GM06990 (cell line): ENCODE results near the gene AIFM3.

Source experiments
- DNase-seq: peaks from one replicate; pipeline ENCODE4 v3.0.0-alpha.2; 2011; ENCODE audit not compliant: insufficient read length; ENCODE audit errors: extremely low read depth
- H3K27me3 ChIP-seq: replicated peaks from 2 replicates; pipeline ENCODE4 v1.6.0; 2011; ENCODE audit warnings: low read length; ENCODE audit not compliant: control insufficient read depth, insufficient read depth
- H3K36me3 ChIP-seq: 2 replicates; pipeline ENCODE4 v1.5.1; 2011; ENCODE audit warnings: low read length; ENCODE audit not compliant: control insufficient read depth, insufficient read depth
- H3K4me3 ChIP-seq: replicated peaks from 2 replicates; pipeline ENCODE4 v1.5.1; 2011; ENCODE audit warnings: low read depth, mild to moderate bottlenecking, control low read depth, low read length
- CTCF ChIP-seq: IDR thresholded peaks from 2 replicates; pipeline ENCODE4 v1.5.1; 2011; ENCODE audit warnings: low read length, control low read depth, mild to moderate bottlenecking, inconsistent platforms; ENCODE audit not compliant: insufficient read depth, poor library complexity, severe bottlenecking

AIFM3 gene

DNA sequence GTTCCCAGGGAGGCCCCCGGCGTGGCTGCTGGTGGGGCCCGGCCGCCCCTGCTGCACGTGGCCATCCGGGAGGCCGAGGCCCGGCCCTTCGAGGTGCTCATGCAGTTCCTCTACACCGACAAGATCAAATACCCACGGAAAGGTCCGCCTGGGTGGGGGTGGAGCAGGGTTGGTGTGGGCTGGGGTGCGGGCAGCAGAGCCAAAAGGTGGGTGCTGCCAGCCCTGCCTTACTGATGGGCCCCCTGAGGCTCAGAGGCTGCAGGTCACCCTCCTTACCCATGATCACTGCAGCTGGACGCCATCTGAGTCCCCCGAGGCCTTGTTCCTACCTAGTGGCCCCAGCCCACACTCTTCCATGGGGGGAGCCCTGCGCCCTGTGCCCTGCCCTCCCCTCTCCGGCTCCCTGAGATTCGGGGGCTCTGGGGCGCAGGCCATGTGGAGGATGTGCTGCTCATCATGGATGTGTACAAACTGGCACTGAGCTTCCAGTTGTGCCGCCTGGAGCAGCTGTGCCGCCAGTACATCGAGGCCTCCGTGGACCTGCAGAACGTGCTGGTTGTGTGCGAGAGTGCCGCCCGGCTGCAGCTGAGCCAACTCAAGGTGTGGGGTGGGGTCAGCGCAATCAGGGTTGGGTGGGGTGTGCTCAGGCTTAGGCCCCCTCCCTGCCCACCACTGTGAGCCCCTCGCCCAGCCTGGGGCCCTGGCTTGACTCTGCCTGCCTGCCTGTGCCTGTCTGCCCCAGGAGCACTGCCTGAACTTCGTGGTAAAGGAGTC, 27.3 kb downstream of the AIFM3 start:
- H3K4me3 ChIP-seq: no peak overlapping the region
- DNase-seq: no peak
- H3K36me3 ChIP-seq: peaks cover 41% of the 10 kb centered on the region
- TF ChIP-seq CTCF: no peak
- H3K27me3 ChIP-seq: no peaks in the 10 kb centered on the region

- DNase-seq: no peak
- peaks cover 43% of the 10 kb centered on the region for H3K36me3 ChIP-seq
- no peak overlapping the region for H3K4me3 ChIP-seq
- TF ChIP-seq CTCF: no peak
- no peaks in the 10 kb centered on the region for H3K27me3 ChIP-seq
Observed at GRCh38 chr22:20994902-20995241, 27.8 kb downstream of the AIFM3 start.

- DNase-seq: no peak
- no peak overlapping the region for H3K4me3 ChIP-seq
- H3K36me3 ChIP-seq: peaks cover 47% of the 10 kb centered on the region
- no peak for TF ChIP-seq CTCF
- no peaks in the 10 kb centered on the region for H3K27me3 ChIP-seq
Observed at GRCh38 chr22:20995329-20996030, 28.4 kb downstream of the AIFM3 start.

DNA sequence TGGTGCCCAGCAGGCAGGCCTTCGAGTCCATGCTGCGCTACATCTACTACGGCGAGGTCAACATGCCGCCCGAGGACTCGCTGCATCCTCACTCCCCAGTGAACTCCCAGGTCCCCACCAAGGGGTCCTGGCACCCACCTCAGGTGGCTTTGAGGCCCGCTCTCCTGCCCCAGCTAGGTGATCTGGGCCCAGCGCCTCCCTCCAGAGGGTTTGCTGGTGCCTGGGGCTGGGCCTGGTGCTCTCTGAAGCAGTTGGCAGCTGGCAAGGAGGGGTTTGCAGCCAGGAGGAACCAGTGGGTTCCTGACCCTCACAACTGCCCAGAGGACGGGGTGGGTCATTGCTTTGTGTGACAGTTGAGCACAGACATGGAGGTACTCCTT, 29.0 kb downstream of the AIFM3 start:
- DNase-seq: no peak
- no peak for TF ChIP-seq CTCF
- H3K27me3 ChIP-seq: no peaks in the 10 kb centered on the region
- H3K36me3 ChIP-seq: peaks cover 43% of the 10 kb centered on the region
- H3K4me3 ChIP-seq: no peak overlapping the region

DNA sequence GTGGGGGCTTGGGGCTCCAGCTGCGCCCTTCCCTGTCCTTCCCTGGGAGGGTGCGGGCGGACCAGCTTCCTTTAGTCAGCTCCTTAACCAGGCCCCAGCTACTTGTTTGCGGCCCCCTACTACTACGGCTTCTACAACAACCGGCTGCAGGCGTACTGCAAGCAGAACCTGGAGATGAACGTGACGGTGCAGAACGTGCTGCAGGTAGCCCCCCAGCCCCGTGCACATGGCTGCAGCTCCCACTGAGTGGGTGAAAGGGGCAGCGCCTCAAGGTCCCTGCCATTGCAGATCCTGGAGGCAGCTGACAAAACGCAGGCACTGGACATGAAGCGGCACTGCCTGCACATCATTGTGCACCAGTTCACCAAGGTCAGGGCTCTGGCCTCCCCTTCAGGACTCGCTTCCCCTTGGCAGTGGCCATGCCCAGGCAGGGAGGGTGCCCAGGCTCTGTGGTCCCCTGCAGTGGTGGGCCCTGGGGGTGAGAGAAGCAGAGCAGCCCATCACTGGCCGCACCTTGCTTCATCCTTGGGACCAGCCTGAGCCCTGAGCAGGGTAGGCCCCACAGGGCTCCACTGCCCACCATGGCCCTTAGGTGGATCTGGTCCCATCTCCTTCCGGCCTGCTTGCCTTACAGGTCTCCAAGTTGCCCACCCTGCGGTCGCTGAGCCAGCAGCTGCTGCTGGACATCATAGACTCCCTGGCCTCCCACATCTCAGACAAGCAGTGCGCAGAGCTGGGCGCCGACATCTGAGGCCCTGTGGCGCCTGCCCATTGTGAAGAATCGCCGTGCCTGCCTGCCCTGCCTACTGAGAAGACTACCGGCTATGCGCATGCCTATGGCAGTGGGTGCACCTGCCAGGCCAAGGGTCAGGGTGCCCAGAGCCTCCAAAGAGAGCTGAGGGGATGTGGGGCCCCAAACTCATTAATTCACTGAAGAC, 29.8 kb downstream of the AIFM3 start:
- Histone ChIP-seq H3K27me3 (no peaks in the 10 kb centered on the region), H3K4me3 (no peak overlapping the region), H3K36me3 (peaks cover 36% of the 10 kb centered on the region)
- no peak for DNase-seq
- no peak for TF ChIP-seq CTCF
